CD4-positive, alpha-beta T cell treated with Interferon gamma for 1 hour (primary cell): ENCODE results near the gene NBPF11.
"Not testable (repeated sequence)": the region's sequence is repeated elsewhere in the genome, so short reads cannot be mapped to it uniquely, and the experiment has no call there.

Source experiments
- DNase-seq: peaks from one replicate; pipeline ENCODE4 v3.0.0-alpha.2; 2020

The NBPF11 gene, protein sequence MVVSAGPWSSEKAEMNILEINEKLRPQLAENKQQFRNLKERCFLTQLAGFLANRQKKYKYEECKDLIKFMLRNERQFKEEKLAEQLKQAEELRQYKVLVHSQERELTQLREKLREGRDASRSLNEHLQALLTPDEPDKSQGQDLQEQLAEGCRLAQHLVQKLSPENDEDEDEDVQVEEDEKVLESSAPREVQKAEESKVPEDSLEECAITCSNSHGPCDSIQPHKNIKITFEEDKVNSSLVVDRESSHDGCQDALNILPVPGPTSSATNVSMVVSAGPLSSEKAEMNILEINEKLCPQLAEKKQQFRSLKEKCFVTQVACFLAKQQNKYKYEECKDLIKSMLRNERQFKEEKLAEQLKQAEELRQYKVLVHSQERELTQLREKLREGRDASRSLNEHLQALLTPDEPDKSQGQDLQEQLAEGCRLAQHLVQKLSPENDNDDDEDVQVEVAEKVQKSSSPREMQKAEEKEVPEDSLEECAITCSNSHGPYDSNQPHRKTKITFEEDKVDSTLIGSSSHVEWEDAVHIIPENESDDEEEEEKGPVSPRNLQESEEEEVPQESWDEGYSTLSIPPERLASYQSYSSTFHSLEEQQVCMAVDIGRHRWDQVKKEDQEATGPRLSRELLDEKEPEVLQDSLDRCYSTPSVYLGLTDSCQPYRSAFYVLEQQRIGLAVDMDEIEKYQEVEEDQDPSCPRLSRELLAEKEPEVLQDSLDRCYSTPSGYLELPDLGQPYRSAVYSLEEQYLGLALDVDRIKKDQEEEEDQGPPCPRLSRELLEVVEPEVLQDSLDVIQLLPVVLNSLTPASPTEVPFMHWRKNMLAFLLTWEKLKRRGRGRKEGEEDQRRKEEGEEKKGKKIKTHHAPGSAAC

DNA sequence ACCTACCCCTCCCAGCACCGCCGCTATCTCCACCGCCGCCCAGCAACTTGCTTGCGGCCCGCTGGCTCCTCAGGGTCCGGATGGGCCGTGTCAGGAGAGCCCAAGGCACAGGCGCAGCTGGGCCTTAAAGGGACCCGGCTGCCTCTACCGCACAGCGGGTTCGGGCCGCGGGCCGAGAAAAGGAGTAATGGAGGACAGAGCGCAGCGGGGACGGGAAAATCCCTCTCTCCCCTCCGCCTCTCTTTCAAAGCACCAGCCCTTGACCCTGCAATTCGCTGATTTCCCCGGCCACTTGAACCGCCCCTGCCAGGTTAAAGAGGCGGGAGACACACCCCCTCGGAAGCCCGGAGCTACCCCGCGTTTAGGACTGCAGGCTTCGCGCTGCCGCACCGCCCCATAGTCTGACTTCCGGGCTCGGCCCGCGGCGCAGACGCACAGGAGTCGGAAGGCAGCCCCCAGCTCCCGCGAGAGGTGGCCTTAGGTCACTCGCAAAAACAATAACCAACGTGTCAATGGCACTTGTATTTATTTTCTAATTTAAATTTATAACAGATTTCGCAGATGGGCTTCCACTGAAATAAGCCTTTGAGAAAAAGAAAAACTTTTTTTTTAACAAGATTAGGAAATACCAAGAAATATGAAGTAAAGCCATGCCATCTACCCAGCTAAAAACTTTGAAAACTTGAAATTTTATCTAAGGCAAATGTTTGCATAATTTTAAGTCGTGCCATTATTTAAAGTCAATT lies at the start of gene NBPF11:
NBPF11 (minus strand) TSS at position 371 of the 746 bp plus-strand sequence. CDS start 25,278 bp downstream, outside the sequence.
- peak; percentile 83 for DNase-seq

DNA sequence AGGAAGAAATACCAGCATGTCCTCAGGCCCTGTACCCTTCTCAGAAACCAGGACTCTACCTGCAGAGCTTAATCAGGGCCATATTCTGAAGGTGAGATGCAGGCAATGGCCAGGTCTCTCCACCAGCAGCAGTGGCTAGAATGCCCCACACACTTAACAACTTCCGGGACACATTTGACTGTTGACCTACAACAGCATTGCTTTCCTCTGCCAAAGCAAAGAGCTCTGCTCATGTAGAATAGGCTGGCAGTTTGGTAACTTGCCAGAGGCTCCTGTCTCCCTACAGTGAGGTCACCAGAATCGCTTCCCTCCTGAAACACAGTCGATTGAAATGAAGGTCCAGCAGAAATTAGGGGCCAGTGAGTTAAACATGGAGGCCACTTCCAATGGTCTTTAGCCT lies 45.3 kb upstream of the NBPF11 start:
- DNase-seq, result not testable (repeated sequence)

DNA sequence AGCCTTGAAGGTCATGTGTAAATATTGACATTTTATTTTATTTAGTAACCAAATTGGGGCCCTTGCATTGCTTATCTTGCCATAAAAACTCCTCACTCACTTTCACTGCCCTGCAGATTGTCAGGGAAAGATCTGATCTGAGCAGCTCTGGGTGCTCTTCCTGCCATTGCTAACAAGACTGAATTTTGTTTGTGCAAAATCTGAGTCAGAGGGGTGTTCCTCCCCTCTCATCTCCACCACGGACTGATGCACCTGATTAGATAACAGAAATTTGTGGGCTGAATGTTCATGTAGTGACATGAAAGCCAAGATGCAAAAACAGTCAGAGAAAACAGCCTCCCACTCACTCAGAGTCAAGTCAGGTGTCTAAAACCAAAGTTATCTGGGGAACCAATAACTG lies 44.9 kb upstream of the NBPF11 start:
- DNase-seq, result not testable (repeated sequence)

DNA sequence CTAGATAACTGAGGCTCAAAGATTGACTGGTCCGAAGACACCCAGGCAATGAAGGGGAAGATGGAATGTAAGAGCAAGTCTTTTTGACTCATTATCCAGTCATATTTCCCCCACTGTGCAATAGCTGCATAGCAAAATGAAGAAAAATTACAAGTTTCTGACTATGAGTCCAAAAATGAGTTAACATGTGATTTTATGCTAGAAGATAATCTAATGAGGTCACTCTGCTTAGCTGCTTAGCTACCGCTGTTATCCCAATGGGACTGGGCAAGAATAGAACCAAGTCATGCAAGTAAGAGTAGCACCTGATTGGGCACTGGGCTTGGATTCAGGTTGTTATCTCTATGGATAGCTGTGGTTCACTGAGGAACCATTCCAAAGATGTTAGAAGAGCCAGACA lies 43.0 kb upstream of the NBPF11 start:
- not testable (repeated sequence) for DNase-seq

DNA sequence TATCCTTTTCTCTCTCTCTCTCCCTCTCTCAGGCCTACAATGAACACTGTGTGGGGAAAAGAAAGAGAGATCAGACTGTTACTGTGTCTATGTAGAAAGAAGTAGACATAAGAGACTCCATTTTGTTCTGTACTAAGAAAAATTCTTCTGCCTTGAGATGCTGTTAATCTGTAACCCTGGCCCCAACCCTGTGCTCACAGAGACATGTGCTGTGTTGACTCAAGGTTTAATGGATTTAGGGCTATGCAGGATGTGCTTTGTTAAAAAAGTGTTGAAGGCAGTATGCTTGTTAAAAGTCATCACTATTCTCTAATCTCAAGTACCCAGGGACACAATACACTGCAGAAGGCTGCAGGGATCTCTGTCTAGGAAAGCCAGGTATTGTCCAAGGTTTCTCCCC lies 36.7 kb upstream of the NBPF11 start:
- DNase-seq, result not testable (repeated sequence)

DNA sequence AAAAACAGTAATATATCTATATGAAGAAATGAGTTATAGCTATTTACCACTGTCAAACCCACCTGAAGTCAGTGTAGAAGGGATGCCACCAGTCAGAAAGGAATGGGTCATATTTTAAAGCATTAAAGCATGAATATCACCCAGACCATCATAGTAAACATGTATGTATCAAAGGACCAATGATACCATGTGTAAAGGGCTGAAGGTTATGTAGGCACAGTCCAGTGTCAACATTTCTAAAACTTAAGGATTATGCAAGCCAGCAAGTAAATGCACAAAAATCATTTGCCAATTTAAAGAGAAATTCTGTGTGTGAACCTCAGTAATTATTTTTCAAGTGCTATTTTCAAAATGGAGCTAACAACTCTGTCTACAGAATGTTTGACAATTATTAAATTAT lies 26.6 kb upstream of the NBPF11 start:
- DNase-seq, result not testable (repeated sequence)

DNA sequence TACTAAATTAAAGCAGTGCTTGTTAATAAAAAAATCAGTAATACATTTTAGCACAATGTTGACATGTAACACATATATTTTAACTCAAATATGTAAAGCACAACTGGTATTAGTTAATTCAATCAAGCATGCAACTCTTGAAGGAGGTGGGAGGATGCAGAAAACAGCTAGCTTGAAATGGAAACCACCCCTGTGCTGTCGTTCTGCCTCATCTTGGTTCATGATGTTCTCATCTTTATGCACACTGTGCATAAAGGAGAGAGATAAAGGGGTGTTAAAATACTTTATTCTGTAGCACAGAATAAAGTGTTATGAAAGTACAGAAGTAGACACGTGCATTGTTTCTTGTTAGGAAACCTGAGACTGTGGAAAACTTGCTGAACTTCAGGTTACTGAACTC lies 23.3 kb upstream of the NBPF11 start:
- DNase-seq, result not testable (repeated sequence)

DNA sequence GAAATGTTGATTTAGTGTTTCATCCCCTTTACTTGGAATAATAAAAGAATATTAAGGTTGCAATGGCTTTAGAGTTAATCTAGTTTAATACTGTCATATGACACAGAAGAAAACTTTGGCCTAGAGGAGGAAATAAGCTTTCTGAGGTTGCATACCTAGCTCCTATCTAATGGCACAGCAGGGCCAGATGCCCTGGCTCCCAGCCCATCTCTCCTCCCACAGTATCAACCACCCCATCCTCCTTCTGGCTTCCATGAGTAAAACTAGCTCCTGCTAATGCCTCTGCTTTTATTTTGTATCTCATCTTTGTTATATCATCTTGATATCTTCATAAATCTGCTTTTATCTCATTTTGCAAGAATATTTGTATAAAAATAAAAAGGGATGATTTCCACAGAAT lies 19.9 kb upstream of the NBPF11 start:
- DNase-seq, result not testable (repeated sequence)

DNA sequence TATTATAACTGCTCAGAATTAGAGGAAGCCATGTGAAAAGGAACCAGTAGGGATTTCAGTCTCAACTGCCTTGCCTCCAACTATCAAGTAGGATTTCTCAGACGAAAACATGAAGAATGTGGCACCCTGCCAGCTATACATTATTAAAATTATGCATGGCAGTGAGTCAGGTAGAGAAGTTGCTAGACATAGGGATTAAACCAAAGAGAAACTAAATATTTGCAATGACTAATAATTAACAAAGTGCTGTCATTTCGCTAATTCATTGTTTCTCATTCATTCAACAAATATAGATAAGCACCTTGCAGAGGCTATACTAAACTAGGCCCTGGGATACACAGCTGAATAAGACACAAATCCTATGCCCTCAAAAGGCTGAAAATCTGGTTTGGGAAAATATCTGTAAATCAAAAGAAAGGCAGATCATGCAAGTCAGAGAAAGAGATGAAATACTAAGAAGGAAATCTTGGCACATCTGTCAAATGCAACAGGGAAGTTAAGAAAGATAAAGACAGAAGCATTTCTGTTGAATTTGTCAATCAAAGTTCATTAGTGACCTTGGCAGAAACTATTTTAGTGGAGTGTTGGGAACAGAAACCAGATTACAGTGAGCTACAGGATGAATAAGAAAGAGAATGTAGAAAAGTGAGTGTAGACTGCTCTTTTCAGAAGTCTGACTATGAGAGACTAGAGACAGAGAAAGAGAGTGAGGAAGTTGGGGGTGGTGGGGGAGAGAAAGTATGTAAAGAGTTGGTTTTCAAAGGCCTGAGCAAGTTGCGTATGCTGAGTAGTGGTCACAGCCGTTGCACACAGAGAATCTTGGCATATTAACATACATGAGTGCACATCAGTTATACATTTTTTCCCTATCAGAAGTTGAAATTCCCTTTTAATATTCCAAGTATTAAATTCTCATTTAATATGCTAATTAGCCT lies 14.7 kb upstream of the NBPF11 start:
- DNase-seq, result no peak

DNA sequence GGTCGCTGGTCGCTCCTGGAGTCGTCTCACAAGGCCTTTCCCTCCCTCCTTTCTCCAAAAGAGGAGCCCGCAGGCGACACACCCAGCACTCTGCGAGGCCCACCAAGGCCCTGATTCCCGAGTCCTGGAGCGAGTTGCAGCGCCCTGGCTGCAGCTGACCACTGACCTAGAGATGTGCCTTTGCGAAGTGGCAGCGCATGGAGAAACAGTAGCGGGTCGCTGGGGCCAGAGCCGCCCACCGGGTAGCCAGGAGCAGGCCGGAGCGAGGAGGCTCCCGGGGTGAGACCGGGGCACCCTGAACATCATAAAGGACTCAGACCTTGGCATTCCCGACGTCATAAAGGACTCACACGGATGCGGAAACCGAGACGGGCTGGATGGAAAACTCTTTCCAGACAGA lies 10.3 kb upstream of the NBPF11 start:
- no peak for DNase-seq

DNA sequence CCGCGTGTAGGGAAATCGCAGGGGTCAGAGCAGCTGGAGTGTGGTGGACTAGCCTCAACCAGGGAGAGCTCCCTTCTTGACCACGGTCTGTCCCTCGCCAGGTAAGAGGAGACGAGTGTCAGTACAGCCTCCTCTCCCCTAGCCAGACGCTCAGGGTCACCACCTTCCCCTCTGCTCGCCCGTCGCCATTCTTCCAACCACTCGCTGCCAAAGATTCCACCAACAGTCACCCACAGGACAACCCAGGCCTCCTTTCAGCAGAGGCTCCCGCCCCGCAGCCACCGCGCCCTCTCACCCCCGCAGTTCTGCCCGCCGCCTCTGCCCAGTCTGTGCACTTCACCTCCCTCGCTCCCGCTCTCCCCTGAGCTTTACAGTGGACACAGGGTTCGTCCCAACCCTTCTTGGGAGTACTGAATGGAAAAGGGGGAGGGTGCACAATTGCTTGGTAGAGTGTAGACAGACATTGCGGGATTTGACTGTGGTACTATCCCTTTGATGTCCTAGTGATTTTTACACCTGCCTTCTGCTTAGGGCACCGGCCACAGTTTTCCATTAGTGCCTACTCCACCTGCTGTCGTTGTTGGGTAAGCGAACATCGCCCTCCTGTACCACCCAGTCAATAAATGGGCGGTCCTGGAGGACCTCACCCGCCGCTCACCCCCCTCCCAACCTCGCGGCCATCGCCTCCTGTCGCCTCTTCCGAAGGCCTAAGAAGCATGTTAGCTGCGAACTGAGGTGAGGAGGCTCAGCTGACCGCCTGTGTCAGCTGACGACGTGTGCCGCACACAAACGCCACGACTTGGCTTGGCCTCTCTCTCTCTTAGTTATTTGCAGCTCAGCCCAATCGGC lies 9.2 kb upstream of the NBPF11 start:
- DNase-seq, result no peak

DNA sequence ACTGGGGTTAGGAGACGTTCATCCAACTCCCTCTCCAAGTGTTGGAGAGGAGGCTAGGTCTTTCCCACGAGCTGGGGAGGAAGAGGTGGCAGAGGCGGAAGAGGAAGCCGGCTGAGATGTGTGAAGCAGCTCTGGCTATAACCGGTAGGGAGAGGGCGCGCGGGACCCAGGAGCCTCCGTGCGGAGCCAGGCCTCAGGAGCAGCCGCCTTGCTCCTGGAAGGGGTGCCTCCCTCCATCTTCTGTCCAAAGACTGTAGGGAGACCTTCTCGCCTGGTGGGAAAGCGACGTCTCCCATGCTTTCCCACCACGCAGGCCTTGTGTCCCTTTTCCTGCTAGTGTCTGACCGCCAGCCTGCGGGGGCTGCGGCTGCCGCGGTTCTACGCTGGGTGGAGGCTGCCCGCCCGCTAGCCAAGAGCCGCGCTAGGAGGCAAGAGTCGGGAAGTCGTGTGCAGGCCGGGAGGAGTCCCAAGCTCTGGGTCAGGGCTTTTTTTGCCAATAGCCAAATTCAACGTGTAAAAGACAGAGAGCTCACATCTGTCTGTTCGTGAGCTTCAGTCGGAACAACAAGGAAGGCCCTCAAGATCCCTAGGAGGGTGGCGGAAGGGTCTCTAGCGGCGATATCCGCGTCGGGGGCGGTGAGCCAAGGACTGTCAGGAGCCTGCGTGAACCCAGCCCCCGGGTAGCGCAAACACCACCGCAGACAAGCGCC lies 8.4 kb upstream of the NBPF11 start:
- DNase-seq, result no peak

DNA sequence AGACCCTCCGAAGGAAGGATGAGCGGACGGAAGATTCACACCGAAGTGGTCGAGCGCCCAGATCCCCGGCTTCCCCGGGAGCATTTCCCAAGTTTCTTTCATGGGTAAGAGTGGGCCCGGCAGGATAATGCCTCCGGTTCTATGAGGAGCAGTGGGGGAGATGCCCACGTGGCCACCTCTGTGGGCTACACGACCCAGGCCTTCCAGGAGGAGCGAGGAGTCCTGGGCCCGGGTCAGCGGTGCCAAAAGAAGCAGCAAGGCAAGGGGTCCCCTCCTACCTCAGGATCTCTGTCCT lies 7.9 kb upstream of the NBPF11 start:
- no peak for DNase-seq

DNA sequence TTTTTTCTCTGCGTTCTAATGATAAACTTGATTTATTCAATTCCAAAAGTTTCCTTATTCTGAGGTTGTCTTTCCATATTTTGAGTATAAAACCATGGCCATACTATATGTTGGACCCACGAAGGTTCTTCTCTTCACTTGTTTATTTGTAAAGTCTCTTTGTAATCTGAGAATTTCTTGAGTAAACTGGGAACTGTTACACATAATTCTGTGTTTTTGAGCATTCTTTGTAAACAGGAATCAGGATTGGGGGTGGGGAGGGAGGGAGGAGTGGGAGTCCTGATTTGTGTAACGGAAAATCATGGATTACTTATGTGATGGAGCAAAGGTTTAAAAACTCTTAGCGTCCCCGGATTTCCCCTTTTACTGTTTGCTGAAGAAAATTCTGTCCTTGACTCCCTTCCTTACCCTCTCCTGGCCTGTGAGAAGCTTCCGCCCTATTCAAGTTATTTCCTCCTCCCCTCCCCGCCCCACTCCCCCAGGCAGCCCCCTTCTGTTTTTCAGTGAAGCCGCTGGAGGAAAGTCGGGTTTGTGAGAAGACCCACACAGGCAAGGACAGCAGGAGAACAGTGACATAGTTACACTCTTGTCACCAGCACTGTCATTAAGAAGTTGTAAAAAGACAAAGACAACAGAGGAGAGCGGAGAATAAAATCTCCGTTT lies 6.4 kb upstream of the NBPF11 start:
- no peak for DNase-seq

DNA sequence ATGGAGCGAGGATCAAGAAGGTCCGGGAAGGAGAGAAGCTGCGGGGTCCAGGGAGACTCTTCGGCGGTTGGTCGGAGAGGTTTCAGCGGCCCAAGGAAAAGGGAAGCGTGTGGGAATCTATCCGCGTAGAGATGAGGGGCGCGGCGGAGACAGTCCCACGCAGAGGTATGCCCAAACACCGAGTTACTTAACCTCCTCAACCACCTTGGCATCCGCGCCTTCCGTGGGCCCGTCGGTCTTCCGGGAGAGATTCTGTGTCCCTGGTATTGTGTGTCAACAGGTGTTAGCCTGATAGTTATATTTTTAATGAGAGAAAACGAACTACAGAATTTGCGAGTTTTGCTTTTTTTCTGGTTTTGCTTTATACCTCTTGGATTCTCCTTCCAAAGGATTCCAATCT lies 5.7 kb upstream of the NBPF11 start:
- DNase-seq, result not testable (repeated sequence)

DNA sequence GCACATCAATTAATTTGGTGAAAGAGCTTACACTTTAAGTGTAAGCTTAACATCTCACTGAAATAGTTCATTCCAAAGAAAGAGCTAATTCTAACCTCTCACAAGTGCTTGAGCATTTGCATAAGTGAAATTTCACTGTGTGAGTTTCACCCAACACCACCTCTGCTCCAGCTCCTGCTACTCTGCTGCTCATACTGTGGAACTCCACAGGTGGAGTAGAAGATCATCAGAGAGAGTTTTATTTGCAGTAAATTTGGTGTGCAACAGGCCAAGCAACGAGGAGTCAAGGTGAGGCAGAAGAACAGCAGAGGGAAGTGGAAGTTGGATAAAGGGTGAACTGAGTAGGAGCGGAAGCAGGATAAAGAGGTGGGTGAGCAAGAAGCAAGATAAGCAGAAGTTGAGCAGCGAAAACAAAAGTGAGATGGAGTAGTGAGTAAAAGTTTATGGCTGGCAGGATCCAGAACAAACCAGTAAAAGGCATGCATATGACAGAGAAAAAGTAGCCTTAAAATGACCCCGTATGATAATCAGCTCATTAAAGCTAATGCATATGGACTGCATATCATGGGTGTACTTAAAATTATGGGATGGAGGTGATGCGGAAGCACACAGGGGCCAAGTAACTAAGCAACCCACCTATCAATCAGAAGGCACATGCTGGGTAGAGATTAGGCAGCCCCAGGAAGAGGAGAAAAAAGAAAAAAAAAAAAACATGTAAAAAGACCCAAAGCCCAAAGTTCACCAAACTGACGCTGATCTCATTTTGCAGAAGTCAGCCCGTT lies 3.6 kb upstream of the NBPF11 start:
- not testable (repeated sequence) for DNase-seq

DNA sequence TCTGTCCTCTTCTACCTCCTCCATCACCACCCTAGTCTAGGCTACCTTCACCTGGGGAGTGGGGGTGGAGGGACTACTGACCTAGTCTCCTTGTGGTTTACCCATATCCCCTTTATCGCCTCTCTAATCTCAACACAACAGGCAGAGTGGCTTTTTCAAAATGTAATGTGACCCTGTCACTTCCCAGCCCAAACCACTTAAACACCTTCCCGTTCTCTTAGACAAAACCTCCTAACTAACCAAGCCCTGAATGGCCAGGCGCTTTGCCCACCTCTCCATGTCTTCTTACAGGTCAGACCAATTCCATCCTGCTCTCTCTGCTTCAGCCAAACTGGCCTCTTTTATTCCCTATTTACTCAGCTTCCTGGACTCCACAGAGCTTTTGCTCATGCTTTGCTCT lies 714 bp upstream of the NBPF11 start:
- not testable (repeated sequence) for DNase-seq

DNA sequence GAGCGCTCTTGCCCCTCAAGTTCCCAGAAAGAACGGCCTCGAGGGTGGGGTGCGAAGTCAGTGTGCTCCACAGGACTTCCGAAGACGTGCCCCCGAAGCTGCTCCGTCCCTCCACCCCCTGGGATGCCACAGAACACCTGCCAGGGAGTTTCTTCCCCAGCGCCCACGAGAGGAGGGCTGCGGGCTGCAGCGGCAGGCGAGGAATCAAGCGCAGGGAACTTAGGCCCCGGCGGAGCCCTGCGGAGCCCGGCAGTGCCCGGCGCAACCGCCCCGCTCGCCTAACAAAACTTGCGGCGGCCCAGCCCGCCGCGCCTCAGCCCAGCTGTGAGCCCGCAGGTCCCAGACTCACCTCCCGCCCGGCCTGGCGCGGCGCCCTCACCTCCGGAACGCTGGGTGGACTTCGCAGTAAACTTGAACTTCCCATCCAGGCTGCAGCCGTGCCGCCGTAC lies 686 bp downstream of the NBPF11 start:
- not testable (repeated sequence) for DNase-seq

DNA sequence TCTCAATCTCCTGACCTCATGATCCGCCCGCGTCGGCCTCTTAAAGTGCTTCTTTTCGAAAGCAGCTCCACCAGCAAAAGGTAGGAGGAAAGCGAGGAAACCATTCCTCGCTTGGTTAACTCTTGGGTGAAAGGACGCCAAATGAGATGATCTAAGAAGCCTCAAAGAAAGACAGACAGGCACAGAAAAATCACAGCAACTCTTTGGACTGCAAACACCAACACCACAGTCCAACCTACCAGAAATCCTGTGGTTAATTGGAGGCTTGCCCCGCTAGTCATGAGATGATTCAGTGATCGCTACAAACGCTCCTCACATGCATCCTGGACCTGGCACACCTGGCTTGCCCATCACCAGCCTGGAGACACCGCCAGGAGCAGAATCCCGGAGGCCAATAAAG lies 1.1 kb downstream of the NBPF11 start:
- not testable (repeated sequence) for DNase-seq
